ENCODE data around the gene PIP4P1. TPM values are rescaled to one million over a fixed set of nuclear protein-coding genes. Genes with fewer than 3 reads are reported as not detected.
A peak's percentile ranks its signal among the peaks of the same experiment; 100 is the strongest.

PIP4P1 gene
- total and polyA plus RNA-seq, 9 of the 15 experiments (the other 6 are each of a cell fraction or from before 2014, with no cell fraction given): 5.3 to 20.9 (median 10.7) TPM

DNA sequence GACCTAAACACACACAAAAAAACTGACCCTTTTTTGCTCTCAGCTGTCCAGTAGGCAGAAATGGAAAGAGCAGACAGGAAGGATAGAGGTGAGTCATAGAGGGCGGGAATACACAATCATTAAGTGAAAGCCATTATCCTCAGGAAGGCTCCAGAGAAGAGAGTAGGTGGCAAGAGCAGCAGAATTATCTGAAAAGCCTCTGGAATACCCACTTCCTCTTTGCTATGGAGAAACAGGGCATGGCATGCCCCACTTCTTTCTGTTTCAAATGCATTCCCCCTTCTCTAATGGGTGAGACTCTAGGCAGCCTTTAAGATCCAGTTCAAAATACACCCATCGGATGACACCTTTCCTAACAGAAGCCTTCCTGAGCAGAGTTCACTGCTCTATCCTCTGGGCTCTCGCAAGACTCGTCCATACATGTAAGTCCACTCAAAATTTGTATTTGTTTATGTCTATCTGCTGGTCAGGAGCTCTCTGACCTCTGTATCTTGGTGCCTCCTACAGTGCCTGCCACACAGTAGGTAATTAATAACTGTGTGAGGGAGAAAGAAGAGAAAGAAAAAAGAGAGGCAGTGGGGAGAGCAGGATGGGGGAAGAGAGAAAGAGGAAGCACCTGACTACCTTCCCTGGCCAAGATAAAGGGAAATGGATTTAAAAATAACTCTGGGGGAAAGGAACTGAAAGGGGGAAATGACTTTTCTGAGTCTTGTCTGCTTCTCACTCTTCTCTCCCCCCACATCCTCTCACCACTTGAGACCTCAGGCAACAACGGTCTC, 33.8 kb downstream of the PIP4P1 start (continued):
- TF ChIP-seq ZFP91 (CRISPR knock-in tag; IDR thresholded peaks at IDR 0.05) (no peak), ZNF197 (CRISPR knock-in tag; IDR thresholded peaks at IDR 0.05; ENCODE audit: low read depth) (no peak), L3MBTL2 (IDR thresholded peaks at IDR 0.05) (no peak), NRF1 (conservative IDR thresholded peaks at IDR 0.05 in 1 of 2, IDR thresholded peaks at IDR 0.05 in 1 of 2) (no peak), EGR1 (conservative IDR thresholded peaks at IDR 0.05) (no peak), MTA3 (IDR thresholded peaks at IDR 0.05; ENCODE audit: borderline replicate concordance) (0 out of 2 replicates have a peak, but pooled peaks have one; percentile 37), GABPB2 (CRISPR knock-in tag; conservative IDR thresholded peaks at IDR 0.05) (no peak), PTTG1 (tag; IDR thresholded peaks at IDR 0.05; ENCODE audit: low read depth) (no peak), FUS (optimal IDR thresholded peaks at IDR 0.05; ENCODE audit: low read depth, low read length) (no peak), ZNF217 (CRISPR knock-in tag; IDR thresholded peaks at IDR 0.05) (no peak), GTF2A2 (tag; IDR thresholded peaks at IDR 0.05) (no peak), TEAD2 (tag; IDR thresholded peaks at IDR 0.05) (no peak), MTA2 (IDR thresholded peaks at IDR 0.05; ENCODE audit: low read depth) (no peak), XRCC3 (IDR thresholded peaks at IDR 0.05) (no peak), RHOXF2B (CRISPR knock-in tag; conservative IDR thresholded peaks at IDR 0.05) (no peak), ZNF584 (CRISPR knock-in tag; IDR thresholded peaks at IDR 0.05; ENCODE audit: low read depth) (no peak), FOS (IDR thresholded peaks at IDR 0.05; ENCODE audit: extremely low read depth, insufficient read length) (peak; percentile 24), POU5F1 (IDR thresholded peaks at IDR 0.05; ENCODE audit: borderline replicate concordance, low read depth, low read length, partially characterized antibody) (no peak)
- TF ChIP-seq, protein P1, sequence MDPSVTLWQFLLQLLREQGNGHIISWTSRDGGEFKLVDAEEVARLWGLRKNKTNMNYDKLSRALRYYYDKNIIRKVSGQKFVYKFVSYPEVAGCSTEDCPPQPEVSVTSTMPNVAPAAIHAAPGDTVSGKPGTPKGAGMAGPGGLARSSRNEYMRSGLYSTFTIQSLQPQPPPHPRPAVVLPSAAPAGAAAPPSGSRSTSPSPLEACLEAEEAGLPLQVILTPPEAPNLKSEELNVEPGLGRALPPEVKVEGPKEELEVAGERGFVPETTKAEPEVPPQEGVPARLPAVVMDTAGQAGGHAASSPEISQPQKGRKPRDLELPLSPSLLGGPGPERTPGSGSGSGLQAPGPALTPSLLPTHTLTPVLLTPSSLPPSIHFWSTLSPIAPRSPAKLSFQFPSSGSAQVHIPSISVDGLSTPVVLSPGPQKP (CRISPR knock-in tag; IDR thresholded peaks at IDR 0.05): no peak
- TF ChIP-seq, protein P2, sequence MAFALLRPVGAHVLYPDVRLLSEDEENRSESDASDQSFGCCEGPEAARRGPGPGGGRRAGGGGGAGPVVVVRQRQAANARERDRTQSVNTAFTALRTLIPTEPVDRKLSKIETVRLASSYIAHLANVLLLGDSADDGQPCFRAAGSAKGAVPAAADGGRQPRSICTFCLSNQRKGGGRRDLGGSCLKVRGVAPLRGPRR (CRISPR knock-in tag; IDR thresholded peaks at IDR 0.05): no peak
- TF ChIP-seq, protein P3, sequence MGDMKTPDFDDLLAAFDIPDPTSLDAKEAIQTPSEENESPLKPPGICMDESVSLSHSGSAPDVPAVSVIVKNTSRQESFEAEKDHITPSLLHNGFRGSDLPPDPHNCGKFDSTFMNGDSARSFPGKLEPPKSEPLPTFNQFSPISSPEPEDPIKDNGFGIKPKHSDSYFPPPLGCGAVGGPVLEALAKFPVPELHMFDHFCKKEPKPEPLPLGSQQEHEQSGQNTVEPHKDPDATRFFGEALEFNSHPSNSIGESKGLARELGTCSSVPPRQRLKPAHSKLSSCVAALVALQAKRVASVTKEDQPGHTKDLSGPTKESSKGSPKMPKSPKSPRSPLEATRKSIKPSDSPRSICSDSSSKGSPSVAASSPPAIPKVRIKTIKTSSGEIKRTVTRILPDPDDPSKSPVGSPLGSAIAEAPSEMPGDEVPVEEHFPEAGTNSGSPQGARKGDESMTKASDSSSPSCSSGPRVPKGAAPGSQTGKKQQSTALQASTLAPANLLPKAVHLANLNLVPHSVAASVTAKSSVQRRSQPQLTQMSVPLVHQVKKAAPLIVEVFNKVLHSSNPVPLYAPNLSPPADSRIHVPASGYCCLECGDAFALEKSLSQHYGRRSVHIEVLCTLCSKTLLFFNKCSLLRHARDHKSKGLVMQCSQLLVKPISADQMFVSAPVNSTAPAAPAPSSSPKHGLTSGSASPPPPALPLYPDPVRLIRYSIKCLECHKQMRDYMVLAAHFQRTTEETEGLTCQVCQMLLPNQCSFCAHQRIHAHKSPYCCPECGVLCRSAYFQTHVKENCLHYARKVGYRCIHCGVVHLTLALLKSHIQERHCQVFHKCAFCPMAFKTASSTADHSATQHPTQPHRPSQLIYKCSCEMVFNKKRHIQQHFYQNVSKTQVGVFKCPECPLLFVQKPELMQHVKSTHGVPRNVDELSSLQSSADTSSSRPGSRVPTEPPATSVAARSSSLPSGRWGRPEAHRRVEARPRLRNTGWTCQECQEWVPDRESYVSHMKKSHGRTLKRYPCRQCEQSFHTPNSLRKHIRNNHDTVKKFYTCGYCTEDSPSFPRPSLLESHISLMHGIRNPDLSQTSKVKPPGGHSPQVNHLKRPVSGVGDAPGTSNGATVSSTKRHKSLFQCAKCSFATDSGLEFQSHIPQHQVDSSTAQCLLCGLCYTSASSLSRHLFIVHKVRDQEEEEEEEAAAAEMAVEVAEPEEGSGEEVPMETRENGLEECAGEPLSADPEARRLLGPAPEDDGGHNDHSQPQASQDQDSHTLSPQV (IDR thresholded peaks at IDR 0.05): no peak
